GM19468 (cell line): ENCODE measurements around the gene SHF.
"Not testable (repeated sequence)": the region's sequence is repeated elsewhere in the genome, so short reads cannot be mapped to it uniquely, and the experiment has no call there.

Experiments
- ATAC-seq: cut with Tn5 transposase; IDR thresholded peaks from one replicate; pipeline ENCODE4 v1.9.1; 2021; ENCODE audit warnings: mild to moderate bottlenecking, moderate library complexity, moderate number of reproducible peaks; ENCODE audit not compliant: unreplicated experiment; ENCODE audit errors: extremely low read depth

SHF gene

GRCh38 chr15:45187894-45188830 lies at the start of gene SHF:
Gene SHF (minus strand): TSS chr15:45187966. CDS start chr15:45187951, 15 bp downstream.
- ATAC-seq, result no peak

- not testable (repeated sequence) for ATAC-seq
Observed at GRCh38 chr15:45236806-45237205, 49.0 kb upstream of the SHF start.

DNA sequence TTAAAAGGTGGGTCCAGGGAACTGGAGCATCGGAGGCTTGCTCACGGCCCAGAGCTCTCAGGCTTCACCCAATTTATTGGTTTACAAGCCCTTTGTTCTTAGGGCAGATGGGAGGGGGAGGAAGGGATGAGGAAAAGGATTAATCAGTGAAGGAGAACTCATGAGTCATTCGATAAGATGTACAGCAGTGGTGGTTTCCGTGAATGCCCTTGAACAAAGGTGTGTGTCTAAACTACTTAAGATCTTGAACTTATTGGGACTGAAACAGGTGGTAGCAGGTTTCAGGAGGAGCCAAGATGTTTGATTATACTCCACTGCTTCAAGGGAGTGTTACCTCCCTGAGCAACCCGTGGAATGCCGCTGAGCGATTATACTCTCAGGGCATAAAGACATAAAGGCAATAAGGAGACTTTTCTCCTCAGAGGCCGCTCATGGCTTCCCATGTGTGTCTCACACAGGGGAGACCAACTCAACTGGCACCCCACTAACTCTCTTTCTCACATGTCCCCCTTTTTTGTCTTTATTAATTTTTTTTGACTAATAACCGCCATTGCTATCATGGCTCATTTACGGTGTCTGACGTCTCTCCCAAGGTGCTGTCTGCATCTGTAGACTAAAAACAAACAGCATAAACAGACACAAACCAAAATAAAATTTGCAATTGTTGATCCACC lies 46.9 kb upstream of the SHF start:
- no peak for ATAC-seq

- ATAC-seq, result no peak
Observed at GRCh38 chr15:45231864-45232562, 44.2 kb upstream of the SHF start.

- ATAC-seq, result no peak
Observed at GRCh38 chr15:45231132-45231531, 43.4 kb upstream of the SHF start.

DNA sequence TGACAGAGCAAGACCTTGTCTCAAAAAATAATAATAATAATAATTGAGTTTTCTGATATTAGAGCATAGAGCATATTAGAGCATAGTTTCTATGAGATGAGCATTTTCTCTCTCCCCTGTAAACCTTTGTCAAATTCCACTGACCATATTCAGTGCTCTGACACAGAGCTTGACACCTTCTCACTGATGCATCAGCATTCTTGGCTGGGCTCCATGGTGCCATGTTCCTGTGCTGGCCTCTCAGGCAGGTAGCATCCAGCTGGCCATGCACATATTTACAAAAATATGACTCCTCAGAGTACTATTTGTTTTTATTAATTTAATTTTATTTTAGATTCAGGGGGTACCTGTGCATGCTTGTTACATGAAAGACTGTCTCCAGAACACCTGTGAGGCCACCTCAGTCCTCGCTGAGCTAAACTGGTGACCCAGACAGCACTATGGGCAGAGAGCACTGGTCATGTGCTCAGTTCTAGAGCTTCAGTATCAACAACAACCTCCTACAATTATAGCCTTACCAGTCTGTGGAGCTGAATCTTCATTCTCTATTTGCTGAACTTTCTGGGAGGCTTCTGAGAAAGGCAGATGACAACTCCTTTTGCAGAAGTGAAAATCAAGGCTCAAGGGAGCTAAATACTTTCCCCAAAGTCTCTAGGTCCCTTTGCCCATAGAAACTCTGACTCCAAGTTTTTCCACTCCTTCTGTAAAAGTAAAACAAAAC lies 42.6 kb upstream of the SHF start:
- no peak for ATAC-seq

- no peak for ATAC-seq
Observed at GRCh38 chr15:45228931-45229330, 41.2 kb upstream of the SHF start.

DNA sequence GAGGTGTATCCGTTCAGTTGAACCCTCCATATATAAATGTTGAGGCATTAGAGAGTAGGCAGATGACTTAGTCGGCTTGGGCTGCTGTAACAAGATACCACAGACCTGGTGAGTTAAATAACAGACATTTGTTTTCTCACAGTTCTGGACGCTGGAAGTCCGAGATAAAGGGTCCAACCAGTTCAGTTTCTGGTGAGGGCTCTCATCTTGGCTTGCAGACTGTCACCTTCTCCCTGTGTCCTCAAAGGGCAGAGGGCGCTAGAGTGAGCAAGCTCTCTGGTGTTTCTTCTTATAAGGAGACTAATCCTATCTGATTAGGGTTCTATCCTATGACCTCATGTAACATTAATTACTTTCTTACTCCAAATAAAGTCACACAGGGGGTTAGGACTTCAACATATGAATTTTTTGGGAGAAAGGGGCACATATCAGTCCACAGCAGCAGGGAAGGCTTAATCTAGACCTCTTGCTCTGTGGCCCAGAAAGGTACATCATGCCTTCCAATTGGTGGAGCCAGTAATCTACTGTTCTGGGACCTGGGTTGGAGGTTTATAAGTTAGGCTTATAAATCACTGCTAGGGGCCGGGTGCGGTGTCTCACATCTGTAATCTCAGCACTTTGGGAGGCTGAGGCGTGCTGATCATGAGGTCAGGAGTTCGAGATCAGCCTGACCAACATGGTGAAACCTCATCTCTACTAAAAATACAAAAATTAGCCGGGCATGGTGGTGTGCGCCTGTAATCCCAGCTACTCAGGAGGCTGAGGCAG lies 37.9 kb upstream of the SHF start:
- ATAC-seq, result no peak

GRCh38 chr15:45224621-45225217 lies 37.0 kb upstream of the SHF start:
- ATAC-seq, result no peak

DNA sequence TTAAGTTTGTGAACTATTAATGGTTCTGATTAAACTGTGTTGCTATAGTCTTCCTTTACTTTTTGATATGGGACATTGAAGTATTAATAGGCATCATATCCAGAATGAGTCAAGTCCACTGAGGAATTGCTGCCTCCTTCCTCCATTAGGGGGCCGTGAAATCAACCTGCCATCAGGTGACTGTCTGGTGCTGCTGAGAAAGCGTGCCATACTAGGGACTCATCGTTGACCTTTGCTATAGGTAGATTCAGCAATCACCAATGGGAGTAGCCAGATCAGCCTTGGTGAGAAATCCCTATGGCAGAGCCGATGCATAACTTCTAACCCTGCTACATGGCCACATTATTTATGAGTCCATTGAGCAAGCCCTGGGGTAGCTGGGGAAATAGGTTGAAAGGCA lies 34.2 kb upstream of the SHF start:
- ATAC-seq, result no peak

- no peak for ATAC-seq
Observed at GRCh38 chr15:45221053-45221599, 33.4 kb upstream of the SHF start.

DNA sequence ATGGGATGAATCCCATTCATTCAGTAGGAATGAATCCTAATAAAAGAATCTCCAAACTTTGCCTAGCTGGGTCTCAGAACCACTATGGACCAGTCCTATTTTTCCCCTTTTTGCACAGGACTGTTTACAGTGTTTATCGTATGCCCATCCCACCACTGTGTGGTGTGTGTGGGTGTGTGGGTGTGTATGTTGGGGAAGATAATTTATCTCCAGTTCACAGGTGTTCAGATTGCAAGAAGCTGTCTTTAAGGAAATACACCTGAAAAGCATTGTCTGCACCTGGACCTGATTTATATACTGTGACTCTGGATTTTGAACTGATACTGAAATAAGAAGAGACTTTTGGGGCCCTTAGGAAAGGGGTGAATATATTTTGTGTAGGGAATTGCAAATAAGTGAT lies 24.7 kb upstream of the SHF start:
- no peak for ATAC-seq

DNA sequence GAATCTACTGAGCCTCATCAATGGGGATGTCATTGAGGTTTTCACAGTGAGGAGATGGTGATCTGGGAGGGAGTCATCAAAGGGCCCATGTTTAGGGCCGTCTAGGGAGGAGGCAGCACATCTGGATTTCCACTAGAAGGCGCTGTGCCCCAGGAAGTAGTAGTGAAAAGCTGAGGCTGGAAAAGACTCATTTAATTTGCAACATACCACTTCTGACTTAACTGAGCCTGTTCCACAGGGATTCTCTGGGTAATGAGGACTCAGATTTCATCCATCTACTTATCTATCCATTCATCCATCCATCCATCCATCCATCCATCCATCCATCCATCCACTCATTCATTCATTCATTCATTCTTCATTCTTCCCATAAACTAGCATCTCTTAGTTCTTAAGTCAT lies 17.4 kb upstream of the SHF start:
- ATAC-seq, result no peak

GRCh38 chr15:45203182-45203581 lies 15.4 kb upstream of the SHF start:
- ATAC-seq, result no peak

GRCh38 chr15:45201869-45202268 lies 14.1 kb upstream of the SHF start:
- no peak for ATAC-seq

GRCh38 chr15:45201557-45201859 lies 13.7 kb upstream of the SHF start:
- no peak for ATAC-seq

- ATAC-seq, result no peak
Observed at GRCh38 chr15:45200799-45201556, 13.2 kb upstream of the SHF start.
